ENCODE measurements around the gene RXRA. TPM values are rescaled to one million over a fixed set of nuclear protein-coding genes. Genes with fewer than 3 reads are reported as not detected.
A peak's percentile ranks its signal among the peaks of the same experiment; 100 is the strongest.

The RXRA gene
- total and polyA plus RNA-seq, 4 donors: 41.5 to 116 (median 74.1) TPM

- H3K4me1 ChIP-seq (ENCODE audit: control insufficient read depth in 4 of 4, insufficient read depth in 4 of 4, low read length in 3 of 4): peaks cover 12 to 41% (median 29%) of the 10 kb centered on the region in 4 donors
- TF ChIP-seq HNF4A (conservative IDR thresholded peaks at IDR 0.05) (peak in 1 of 2 donors; percentile 51), HNF4G (IDR thresholded peaks at IDR 0.05) (no peak), MAX (IDR thresholded peaks at IDR 0.05) (no peak), RXRA (IDR thresholded peaks at IDR 0.05) (peak in 1 of 2 donors; percentile 75), GABPA (IDR thresholded peaks at IDR 0.05 in 1 of 2, conservative IDR thresholded peaks at IDR 0.05 in 1 of 2) (no peak), SP1 (IDR thresholded peaks at IDR 0.05) (no peak), ZBTB33 (IDR thresholded peaks at IDR 0.05) (no peak), FOXA2 (IDR thresholded peaks at IDR 0.05) (no peak), YY1 (IDR thresholded peaks at IDR 0.05) (no peak), NR2F2 (IDR thresholded peaks at IDR 0.05) (no peak), RAD21 (IDR thresholded peaks at IDR 0.05) (no peak), JUND (IDR thresholded peaks at IDR 0.05) (no peak), FOXA1 (IDR thresholded peaks at IDR 0.05) (peak; percentile 26), EGR1 (IDR thresholded peaks at IDR 0.05; ENCODE audit: low read depth in 2 of 2) (peak in 1 of 2 donors; percentile 19), TAF1 (conservative IDR thresholded peaks at IDR 0.05) (no peak)
- TF ChIP-seq, protein P1, sequence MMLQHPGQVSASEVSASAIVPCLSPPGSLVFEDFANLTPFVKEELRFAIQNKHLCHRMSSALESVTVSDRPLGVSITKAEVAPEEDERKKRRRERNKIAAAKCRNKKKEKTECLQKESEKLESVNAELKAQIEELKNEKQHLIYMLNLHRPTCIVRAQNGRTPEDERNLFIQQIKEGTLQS (IDR thresholded peaks at IDR 0.05): no peak
- TF ChIP-seq, protein P2, sequence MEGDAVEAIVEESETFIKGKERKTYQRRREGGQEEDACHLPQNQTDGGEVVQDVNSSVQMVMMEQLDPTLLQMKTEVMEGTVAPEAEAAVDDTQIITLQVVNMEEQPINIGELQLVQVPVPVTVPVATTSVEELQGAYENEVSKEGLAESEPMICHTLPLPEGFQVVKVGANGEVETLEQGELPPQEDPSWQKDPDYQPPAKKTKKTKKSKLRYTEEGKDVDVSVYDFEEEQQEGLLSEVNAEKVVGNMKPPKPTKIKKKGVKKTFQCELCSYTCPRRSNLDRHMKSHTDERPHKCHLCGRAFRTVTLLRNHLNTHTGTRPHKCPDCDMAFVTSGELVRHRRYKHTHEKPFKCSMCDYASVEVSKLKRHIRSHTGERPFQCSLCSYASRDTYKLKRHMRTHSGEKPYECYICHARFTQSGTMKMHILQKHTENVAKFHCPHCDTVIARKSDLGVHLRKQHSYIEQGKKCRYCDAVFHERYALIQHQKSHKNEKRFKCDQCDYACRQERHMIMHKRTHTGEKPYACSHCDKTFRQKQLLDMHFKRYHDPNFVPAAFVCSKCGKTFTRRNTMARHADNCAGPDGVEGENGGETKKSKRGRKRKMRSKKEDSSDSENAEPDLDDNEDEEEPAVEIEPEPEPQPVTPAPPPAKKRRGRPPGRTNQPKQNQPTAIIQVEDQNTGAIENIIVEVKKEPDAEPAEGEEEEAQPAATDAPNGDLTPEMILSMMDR (IDR thresholded peaks at IDR 0.05; ENCODE audit: low read depth, low read length, missing input control): no peak
- TF ChIP-seq, protein P3, sequence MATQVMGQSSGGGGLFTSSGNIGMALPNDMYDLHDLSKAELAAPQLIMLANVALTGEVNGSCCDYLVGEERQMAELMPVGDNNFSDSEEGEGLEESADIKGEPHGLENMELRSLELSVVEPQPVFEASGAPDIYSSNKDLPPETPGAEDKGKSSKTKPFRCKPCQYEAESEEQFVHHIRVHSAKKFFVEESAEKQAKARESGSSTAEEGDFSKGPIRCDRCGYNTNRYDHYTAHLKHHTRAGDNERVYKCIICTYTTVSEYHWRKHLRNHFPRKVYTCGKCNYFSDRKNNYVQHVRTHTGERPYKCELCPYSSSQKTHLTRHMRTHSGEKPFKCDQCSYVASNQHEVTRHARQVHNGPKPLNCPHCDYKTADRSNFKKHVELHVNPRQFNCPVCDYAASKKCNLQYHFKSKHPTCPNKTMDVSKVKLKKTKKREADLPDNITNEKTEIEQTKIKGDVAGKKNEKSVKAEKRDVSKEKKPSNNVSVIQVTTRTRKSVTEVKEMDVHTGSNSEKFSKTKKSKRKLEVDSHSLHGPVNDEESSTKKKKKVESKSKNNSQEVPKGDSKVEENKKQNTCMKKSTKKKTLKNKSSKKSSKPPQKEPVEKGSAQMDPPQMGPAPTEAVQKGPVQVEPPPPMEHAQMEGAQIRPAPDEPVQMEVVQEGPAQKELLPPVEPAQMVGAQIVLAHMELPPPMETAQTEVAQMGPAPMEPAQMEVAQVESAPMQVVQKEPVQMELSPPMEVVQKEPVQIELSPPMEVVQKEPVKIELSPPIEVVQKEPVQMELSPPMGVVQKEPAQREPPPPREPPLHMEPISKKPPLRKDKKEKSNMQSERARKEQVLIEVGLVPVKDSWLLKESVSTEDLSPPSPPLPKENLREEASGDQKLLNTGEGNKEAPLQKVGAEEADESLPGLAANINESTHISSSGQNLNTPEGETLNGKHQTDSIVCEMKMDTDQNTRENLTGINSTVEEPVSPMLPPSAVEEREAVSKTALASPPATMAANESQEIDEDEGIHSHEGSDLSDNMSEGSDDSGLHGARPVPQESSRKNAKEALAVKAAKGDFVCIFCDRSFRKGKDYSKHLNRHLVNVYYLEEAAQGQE (IDR thresholded peaks at IDR 0.05): peak; percentile 75
- peak overlapping the region; percentile 0 to 82 for H3K27ac ChIP-seq (ENCODE audit: low read depth in 1 of 2, low read length in 2 of 2)
- no peak for DNase-seq (ENCODE audit: low spot score)
- H3K27me3 ChIP-seq (ENCODE audit: control insufficient read depth in 4 of 4, insufficient read depth in 4 of 4, low read length in 3 of 4): no peaks in the 10 kb centered on the region
- peak overlapping the region in 1 of 2 donors; percentile 9 for H3K9ac ChIP-seq (ENCODE audit: low read depth in 1 of 2, low read length in 2 of 2)
- H3K36me3 ChIP-seq (ENCODE audit: control insufficient read depth in 4 of 4, insufficient read depth in 3 of 4, low read depth in 1 of 4, low read length in 3 of 4): no peaks in the 10 kb centered on the region
- no peaks in the 10 kb centered on the region for H3K9me3 ChIP-seq (ENCODE audit: control insufficient read depth in 4 of 4, low read length in 3 of 4)
- WGBS: 23% methylated on average over 23 of the region's 23 CpGs
- no peak overlapping the region for H3K4me3 ChIP-seq (ENCODE audit: low read depth in 1 of 3, low read length in 3 of 3)
These were observed 43.1 kb upstream of the RXRA start for GRCh38 chr9:134283111-134283515.
